ENCODE results near the gene IGF2BP1.
"Not testable (repeated sequence)": the region's sequence is repeated elsewhere in the genome, so short reads cannot be mapped to it uniquely, and the experiment has no call there.

IGF2BP1 gene

DNA sequence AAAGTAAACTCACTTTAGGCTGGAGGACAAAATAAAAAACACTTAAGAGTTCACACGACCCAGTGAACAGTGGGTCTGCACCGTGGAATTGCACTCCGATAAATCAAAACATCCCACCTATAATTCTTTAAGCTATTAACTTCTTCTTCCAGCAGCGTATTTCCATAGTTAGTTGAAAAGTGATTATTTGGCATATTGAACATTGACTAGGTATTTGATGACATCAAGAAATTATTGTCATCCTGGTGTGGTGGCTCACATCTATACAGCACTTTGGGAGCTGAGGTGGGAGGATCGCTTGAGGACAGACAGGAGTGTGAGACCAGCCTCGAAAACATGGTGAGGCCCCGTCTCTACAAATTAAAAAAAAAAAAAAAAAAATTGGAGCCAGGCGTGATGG, 23.4 kb downstream of the IGF2BP1 start:
- no peak for DNase-seq (ENCODE audit: low read depth)

DNA sequence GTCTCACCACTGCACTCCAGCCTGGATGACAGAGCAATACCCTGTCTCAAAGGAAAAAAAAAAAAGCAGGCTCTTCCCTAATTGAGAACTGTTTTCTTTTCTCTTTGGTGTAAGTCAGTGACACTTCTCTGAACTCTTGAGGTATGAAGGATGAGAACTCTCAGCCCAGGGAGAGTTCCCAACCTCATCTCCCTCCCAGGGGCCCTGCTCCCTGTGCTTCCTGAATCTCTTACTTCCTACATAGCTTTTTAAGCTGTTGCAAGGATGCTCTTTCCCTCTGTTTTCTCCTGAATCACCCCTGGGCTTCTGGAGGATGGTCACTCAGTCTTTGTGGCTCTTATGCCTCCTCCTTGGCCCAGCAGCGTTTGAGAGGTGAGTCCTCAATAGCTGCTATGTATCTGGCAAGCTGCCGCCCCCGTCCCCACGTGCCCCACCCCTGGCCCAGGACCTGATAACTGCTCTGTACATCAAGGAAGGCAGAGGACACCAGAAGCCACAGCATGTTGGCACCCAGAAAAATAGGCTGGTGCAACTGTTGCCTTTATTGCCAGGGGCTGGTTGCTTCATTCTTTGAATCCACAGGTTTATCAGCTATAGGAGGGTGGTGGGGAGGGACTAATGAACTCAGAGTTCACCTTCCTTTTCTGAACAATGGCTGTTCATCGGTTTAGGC, 24.0 kb downstream of the IGF2BP1 start:
- no peak for DNase-seq (ENCODE audit: low read depth)

DNA sequence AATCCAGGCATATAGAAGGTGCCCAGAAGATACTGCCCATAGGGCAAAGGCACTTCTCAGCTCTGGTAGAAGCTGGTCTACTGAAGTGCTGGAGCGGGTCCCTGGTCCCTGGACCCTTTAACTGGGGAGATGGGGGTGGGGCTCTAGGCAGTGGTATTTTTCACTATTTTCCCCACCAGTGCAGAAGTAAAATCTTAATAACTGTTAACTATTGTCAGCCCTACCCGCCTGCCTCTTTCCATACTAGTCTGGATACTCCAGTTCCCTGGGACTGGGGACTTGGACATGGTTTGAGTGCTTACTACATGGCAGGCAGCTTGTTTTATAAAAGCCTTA, 24.6 kb downstream of the IGF2BP1 start:
- no peak for DNase-seq (ENCODE audit: low read depth)

DNA sequence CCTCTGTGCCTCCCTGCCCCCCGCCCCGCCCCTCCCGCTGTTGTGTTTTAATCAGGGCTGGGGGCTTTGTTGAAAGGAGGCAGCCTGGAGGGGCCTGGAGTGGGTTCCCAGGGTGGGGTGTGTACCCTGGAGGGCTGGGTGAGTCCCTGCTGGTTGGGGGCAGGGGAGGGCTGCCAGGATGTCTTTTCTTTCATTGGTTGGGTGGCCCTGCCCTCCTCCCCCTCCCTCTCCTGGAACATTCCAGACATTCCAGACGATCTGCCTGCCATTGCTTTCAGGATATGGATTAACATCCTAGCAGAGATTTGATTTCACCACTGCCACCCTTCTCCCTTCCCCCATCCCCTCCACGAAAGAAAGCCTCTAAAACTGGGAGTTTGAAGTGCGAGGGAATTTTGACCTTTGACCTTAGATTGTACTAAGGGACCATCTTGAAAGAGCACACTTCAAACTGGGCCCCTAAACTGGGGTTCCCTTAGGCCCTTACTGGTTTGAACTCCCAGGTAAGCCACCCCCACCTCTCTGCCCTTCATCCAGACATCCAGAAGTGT, 25.3 kb downstream of the IGF2BP1 start:
- peak; percentile 38 for DNase-seq (ENCODE audit: low read depth)

DNA sequence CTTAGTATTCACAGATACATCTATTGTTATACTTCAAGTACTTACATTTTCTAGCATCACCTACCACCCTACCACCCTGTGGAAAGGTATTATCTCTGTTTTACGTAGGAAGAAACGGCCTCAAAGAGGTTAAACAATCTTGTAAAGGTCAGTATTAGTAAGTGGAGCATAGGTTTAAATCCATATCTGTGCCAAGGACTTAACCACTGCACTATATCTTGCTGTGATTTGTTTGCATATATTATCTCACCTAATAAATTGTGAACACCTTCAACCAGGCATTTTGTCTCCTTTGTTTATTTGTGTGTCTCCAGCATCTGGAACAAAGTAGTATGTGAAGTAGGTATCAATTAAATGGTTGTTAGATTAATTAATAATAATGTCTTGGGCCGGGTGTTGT, 27.3 kb downstream of the IGF2BP1 start:
- no peak for DNase-seq (ENCODE audit: low read depth)

DNA sequence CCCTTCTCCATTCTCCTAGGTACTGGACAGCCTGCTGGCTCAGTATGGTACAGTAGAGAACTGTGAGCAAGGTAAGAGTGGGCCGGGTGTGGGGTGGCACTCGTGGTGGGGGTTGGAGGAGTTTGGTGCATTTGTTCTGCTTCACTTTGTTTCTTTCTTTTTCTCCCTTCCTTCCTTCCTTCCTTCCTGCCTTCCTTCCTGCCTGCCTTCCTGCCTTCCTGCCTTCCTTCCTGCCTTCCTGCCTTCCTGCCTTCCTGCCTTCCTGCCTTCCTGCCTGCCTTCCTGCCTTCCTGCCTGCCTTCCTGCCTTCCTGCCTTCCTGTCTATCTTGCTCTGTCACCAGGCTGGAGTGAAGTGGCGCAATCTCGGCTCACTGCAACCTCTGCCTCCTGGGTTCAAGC, 29.3 kb downstream of the IGF2BP1 start:
- DNase-seq (ENCODE audit: low read depth) = not testable (repeated sequence)

DNA sequence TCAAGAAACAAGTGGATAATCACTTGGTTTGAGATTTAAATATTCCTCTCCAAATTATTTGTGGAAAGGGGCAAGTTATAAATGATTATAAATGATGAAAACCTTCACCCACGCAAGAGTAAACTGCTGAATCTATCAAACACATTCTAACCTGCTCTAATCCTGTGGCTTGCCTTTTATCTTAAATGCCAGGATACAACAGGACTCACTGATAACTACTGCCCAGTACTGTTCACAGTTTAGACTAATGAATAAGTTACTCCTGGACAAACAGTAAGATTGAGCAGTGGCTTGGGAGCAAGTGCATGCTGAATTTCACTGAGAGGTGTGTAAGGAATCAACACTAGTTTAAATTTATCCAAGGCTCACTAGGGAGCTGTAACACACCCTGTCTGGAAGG, 31.1 kb downstream of the IGF2BP1 start:
- no peak for DNase-seq (ENCODE audit: low read depth)

DNA sequence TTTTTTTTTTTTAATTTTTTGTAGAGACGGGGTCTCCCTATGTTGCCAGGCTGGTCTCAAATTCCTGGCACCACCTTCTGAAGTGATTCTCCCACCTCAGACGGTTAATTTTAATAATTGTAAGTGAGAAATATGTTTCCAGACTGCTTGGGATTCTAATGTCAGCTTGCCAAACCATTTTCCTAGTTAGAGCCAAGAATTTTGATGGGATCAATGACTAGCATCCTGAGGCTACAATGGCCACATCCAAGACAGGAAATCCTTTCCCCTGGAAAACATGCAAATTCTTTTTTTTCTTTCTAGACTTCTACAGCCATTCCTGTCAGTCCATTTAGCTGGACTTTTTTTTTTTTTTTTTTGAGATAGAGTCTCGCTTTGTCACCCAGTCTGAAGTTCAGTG, 32.6 kb downstream of the IGF2BP1 start:
- DNase-seq (ENCODE audit: low read depth) = no peak

DNA sequence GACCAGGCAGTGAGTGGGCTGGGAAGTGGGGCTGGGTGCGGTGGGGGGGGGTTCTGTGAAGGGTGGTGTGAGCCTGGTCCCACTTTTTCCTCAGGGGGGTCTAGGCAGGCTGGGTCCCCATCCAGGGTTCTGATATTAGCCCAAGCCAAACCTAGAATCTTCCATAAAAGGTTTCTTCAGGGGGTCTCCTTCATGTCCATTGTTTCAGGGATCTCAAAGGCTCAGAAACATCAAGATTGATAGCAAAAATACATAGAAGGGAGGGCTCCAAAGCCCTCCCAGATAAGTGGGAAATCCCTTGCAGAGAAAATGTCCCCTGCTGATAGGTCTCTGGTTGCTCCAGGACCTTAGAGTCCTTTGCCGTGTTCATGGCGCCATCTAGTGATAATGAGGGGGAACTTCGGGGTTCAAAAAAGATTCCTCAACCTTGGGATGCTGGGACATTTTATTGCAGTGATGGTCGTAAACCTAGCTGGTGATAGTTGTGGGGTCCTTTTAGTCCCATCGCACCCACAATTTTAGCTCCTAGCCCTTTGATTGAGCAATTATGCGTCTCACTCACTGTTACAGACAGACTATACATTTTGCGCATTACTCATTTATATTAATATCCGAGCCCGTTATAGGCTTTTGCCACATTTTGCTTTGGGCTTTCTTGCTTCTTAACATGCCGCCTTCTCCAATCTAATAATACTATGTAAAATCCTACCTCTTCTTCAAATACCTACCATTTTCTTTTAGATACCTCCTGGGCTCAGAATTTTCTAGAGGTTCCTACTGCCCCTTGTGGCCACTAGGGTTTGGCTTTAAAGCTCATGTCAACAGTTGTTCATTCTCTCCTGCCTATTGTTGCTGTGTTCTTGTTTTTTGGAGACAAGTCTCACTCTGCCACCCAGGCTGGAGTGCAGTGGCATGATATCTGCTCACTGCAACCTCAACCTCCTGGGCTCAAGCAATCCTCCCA, 35.1 kb downstream of the IGF2BP1 start:
- DNase-seq (ENCODE audit: low read depth) = peak; percentile 66

DNA sequence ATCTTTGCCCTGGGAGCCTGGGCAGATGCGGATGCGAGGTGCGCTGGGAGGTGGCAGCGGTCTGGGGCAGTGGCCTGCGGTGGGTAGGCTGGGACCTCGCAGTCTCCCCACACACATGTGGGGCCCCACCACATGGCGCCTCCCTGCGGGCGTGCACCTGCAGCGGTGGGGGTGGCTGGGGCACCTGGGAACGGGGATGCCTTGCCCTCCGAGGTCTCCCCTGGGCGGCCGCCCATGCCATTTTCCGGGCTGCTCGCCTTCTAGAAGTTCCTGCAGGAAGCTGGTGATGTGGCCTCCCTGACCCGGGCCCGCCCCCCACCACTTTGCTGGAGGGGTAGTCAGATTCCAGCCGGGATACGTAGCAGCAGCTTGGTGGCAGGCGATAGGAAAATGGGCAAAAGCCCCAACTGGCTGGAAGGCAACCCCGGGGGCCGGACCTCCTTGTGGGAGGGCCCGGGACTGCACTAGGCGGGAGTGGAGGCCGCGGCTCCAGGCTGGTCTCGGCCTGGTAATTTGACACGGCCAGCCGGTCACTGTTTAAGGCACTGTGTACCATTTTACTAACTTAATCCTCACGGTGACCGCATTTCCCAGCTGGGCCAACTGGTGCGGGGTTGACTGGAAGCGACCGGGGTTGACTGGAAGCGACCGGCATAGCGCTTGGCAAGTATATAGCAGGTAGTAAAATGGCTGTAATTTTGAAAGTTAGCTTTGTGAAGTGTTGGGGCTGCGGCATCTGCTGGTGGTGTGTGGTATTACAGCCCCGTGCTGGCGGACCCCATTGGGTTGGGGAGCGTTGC, 38.5 kb downstream of the IGF2BP1 start:
- DNase-seq (ENCODE audit: low read depth) = peak; percentile 64

DNA sequence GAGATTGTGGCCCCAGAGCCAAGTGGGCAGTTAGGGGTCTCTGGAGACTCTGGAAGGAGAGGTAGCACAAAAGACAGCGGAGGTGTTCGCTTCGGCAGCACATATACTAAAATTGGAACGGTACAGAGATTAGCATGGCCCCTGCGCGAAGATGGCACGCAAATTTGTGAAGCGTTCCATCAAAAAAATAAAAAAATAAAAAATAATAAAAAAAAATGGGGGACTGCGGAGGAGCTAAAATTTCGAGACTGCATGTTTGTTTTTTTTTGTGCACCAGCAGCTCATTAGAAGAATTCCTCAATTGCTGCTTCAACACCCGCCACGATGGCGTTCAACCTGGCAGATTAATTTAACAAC, 39.1 kb downstream of the IGF2BP1 start:
- DNase-seq (ENCODE audit: low read depth) = no peak

DNA sequence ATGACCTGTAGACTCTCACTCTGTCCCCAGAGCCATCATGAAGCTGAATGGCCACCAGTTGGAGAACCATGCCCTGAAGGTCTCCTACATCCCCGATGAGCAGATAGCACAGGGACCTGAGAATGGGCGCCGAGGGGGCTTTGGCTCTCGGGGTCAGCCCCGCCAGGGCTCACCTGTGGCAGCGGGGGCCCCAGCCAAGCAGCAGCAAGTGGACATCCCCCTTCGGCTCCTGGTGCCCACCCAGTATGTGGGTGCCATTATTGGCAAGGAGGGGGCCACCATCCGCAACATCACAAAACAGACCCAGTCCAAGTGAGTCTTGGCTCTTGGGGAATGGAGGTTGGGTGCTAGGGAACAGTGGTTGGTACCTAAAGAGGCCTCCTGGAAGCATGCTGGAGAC, 41.0 kb downstream of the IGF2BP1 start:
- DNase-seq (ENCODE audit: low read depth) = no peak

DNA sequence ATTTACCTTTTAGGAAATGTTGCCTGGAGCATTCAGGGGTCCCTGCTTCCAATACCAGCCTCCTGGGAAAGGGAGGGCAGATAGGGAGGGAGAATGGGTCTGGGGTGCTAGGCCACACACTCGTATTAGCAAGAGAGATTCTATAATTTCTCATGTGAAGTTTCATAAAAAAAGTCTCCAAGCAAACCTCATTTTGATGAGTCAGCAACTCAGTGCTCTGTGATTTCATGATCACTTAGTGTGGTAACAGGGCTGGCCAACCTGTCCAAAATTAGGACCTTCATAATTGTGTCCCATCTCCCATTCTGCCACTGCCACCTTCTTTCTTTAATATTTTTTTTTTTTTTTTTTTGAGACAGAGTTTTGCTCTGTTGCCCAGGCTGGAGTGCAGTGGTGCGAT, 41.4 kb downstream of the IGF2BP1 start:
- no peak for DNase-seq (ENCODE audit: low read depth)

DNA sequence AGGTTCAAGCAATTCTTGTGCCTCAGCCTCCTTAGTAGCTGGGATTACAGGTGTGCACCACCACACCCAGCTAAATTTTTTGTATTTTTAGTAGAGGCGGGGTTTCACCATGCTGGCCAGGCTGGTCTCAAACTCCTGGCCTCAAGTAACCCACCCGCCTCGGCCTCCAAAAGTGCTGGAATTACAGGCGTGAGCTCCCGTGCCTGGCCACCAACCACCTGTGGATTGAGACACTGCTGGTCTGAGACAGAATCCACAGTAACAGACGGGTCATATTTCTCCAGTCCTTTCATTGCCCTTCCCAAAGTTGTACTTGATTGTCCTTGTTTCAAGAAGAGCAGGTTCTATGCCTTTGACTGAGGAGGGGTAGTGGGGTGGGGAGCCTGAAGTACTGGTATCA, 42.3 kb downstream of the IGF2BP1 start:
- not testable (repeated sequence) for DNase-seq (ENCODE audit: low read depth)

DNA sequence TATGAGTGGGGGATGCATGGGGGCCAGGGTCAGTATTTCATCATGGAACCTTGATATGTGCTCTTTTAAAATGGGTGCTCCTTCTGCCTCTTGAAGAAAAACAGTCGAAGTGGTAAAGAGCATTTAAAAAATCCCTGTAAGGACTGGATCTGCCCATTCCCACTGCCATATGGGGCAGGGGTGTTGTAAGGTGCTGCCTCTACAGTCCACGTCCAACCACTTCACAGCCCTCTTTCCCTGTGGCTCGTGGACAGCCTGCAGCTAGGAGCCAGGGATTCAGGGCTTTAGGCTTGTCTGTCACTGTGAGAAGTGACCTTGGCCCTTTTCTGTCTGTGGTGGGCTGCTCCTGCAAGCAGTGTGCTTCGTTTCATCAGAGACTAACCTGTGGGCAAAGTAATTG, 44.3 kb downstream of the IGF2BP1 start:
- DNase-seq (ENCODE audit: low read depth) = no peak

DNA sequence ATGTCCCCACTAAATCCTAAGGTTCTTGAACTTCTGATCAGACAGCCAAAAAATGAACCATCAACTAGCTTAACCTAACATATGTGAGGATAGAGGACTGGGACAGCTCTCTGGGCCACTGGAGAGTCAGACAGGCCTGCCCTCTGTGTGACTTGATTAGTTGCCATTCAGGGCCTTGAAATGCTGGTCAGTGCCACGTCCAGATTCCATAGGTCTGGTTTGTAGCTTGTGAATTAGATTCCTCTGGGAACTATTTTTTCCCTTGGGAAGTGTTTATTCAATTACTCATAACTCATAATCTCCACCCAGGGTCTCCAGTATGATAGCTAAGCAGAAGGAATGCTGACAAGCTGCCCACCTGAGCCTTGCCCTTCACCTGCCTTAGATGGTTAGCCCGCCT, 48.2 kb downstream of the IGF2BP1 start:
- DNase-seq (ENCODE audit: low read depth) = no peak

DNA sequence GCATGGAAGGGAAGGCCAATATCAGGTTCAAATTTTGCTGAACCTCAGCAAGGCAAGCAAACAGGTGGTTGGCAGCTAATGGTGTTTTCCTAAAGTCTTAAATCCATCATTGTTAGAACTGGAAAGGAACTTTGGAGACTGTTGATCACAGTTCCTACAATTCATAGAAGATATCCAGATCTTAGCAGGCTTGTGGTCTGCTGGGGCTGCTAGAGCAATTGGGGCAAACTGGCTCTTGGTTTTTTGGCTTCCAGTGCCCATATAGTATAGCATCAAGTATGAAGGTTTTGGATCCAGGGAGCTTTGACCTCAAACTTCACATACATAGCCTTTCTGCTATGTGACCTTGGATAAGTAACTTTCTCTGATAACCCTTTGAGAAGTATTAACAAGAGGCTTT, 49.7 kb downstream of the IGF2BP1 start:
- DNase-seq (ENCODE audit: low read depth) = no peak

DNA sequence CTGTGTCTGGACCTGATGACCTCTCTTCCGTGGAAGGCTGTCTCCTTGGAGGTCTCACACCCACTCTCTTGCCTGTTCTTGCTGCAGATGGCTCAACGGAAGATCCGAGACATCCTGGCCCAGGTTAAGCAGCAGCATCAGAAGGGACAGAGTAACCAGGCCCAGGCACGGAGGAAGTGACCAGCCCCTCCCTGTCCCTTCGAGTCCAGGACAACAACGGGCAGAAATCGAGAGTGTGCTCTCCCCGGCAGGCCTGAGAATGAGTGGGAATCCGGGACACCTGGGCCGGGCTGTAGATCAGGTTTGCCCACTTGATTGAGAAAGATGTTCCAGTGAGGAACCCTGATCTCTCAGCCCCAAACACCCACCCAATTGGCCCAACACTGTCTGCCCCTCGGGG, 52.1 kb downstream of the IGF2BP1 start:
- no peak for DNase-seq (ENCODE audit: low read depth)

DNA sequence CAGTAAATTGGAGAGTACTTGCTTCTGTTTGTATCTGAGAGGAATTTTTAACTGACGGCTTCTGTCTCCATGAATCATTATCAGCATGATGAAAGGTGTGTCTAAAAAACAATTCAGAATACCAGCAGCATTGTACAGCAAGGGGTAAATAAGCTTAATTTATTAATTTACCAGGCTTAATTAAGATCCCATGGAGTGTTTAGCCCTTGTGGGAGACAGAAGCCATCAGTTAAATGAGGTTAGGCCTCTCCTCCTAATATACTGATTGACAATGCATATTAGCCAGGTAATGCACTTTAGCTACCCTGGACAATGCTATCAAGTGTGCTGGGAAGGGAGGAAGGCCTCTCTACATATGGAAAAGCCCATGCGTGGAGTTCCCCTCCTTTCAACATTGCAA, 53.4 kb downstream of the IGF2BP1 start:
- DNase-seq (ENCODE audit: low read depth) = no peak

DNA sequence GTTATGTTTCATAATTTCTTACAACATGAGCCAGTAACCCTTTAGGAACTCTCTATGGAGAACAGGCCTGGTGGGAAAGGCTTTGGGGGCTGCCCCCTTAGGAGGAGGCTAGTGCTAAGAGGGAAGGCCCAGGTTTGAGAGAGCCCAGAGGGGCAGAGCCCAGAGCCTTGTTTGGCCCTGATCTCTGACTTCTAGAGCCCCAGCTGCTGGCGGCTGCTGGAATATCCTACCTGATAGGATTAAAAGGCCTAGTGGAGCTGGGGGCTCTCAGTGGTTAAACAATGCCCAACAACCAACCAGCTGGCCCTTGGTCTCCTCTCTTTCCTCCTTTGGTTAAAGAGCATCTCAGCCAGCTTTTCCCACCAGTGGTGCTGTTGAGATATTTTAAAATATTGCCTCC, 54.1 kb downstream of the IGF2BP1 start:
- no peak for DNase-seq (ENCODE audit: low read depth)

DNA sequence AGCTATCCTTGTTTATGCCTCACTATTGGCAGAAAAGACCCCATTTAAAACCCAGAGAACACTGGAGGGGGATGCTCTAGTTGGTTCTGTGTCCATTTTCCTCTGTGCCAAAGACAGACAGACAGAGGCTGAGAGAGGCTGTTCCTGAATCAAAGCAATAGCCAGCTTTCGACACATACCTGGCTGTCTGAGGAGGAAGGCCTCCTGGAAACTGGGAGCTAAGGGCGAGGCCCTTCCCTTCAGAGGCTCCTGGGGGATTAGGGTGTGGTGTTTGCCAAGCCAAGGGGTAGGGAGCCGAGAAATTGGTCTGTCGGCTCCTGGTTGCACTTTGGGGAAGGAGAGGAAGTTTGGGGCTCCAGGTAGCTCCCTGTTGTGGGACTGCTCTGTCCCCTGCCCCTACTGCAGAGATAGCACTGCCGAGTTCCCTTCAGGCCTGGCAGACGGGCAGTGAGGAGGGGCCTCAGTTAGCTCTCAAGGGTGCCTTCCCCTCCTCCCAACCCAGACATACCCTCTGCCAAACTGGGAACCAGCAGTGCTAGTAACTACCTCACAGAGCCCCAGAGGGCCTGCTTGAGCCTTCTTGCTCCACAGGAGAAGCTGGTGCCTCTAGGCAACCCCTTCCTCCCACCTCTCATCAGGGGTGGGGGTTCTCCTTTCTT, 56.1 kb downstream of the IGF2BP1 start:
- DNase-seq (ENCODE audit: low read depth) = no peak

All from fibroblast of gingiva (primary cell).